GM19035 (cell line): ENCODE results near the gene IL12A.
A peak's percentile ranks its signal among the peaks of the same experiment; 100 is the strongest.

ENCODE experiments used
- ATAC-seq: cut with Tn5 transposase; IDR thresholded peaks from one replicate; pipeline ENCODE4 v1.9.1; 2021; ENCODE audit not compliant: unreplicated experiment

Gene IL12A

GRCh38 chr3:160023476-160023875 lies 34.8 kb downstream of the IL12A start:
- no peak for ATAC-seq

GRCh38 chr3:160027541-160028195 lies 39.0 kb downstream of the IL12A start:
- peak; percentile 86 for ATAC-seq

DNA sequence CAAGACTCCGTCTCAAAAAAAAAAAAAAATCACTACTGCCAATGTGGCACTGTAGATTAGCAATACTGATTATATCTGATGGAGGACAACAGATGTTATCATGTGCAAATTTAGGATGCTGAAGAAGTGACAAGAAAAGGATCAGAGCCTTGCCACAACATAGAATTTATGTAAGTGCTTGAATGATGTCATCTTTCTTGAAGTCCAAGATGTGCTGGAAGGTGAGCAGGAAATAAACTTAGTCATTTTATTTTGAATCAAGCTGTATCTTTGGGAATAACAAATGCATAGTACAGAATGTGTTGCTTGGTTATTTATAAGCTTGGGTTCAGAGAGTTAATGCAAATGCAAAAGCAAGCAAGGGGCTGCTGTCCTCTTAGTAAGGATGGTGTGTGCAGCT lies 47.1 kb downstream of the IL12A start:
- ATAC-seq, result no peak

DNA sequence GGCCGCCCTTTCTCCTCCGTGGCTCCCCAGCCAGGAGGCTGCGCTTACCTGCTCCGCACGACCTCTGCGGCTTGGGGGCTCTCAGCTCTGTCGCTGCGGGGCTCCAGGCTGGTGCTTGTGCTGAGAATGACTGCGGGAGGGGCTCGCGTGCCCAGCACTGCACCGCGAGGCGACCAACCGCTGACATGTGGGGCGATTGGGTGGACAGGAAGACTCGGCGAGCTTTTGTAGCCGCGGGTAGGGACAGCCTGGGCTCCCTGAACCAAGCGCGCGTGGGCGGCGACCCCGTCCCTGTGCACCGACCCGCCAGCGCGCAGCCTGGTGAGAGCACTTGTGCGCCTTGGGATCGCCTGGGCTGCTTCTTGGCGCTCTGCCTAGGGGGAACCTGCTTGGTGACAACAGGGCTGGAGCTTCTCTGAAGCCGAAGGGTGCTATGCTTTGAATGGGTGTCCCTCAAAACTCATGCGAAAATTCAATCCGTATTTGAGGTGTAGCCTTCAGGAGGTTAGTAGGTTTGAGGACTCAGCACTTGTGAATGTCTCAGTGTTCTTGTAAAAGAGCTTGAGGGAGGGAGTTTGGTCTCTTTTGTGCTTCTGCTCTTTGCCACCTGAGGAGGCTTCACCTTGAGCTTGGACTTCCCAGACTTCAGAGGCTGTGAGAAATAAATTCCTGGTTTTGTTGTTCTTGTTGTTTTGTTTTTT lies 50.4 kb downstream of the IL12A start:
- ATAC-seq, result no peak

DNA sequence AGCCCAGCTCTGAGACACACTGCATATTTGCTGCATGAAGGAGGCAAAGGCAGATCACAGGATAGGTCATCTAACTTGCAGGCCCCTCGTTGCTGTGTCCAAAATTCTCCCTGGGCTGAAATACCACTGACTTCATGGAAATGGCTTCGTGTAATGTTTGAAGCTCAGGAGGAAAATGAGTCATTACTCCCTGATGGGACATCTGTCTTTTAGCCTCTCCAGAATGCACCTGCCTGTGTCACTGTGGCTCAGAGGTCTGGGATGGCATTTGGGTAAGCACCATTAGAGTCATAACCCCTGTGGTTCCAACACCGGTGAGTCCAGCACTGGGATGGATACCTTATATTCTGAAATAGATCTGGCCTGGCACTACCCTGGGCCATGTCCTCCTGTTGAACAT lies 51.5 kb downstream of the IL12A start:
- no peak for ATAC-seq

DNA sequence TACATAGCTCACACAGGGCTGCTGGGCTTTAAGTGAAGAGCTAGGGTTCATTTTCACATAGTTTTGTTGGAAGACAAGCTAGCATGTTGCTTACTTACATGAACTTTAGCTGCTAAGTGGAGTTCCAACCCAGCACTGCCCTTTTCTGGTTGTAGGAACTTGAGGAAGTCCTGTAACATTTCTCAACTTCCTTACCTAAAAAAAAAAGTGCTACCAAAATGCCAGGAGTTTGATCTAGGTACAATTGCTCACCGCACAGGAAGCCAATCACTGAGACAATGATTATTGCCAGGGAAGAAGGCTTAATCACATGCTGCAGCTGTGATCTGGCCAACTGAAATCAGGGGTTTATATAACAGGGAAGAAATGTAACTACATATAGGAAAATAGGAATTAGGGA lies 52.8 kb downstream of the IL12A start:
- ATAC-seq, result no peak

- ATAC-seq, result no peak
Observed at GRCh38 chr3:160044121-160044520, 55.5 kb downstream of the IL12A start.
